H1 (cell line): ENCODE results near the gene KAZALD1. TPM values are rescaled to one million over a fixed set of nuclear protein-coding genes. Genes with fewer than 3 reads are reported as not detected.

Source experiments
- CTCF ChIA-PET: fragments of 300-600 bp; sonication (Branson Sonifier 250); formaldehyde crosslinking; loops from one replicate; lab custom pipeline; 2021; ENCODE audit not compliant: partially characterized antibody; lab: Charles Lee
- POLR2A ChIA-PET: fragments of 300-600 bp; sonication (Branson Sonifier 250); formaldehyde crosslinking; loops from one replicate; lab custom pipeline; 2021; ENCODE audit warnings: inconsistent platforms; ENCODE audit not compliant: partially characterized antibody; lab: Charles Lee
- DNase-seq, 2 experiments: peaks; one replicate each; pipeline versions ENCODE4 v3.0.0 to v3.0.0-alpha.2; 2010 to 2022; ENCODE audit warnings: low spot score in 2 of 2, low read depth in 1 of 2, mixed read lengths in 1 of 2
- FAIRE-seq: peaks from 2 replicates; lab custom pipeline; 2011; peaks lifted over from hg19 to GRCh38; lab: Jason Lieb, UNC
- H2AFZ ChIP-seq: 2 replicates; pipeline ENCODE4 v1.8.1; 2012; ENCODE audit warnings: low read length, inconsistent platforms
- H2AK5ac ChIP-seq: 2 replicates; pipeline ENCODE4 v1.6.1; 2013; ENCODE audit warnings: low read depth, low read length
- H2BK120ac ChIP-seq: replicated peaks from 2 replicates; pipeline ENCODE3; 2013; ENCODE audit warnings: low read depth, low read length, inconsistent platforms
- H2BK12ac ChIP-seq: 2 replicates; pipeline ENCODE4 v1.6.1; 2013; ENCODE audit warnings: low read depth, low read length
- H2BK15ac ChIP-seq: 2 replicates; pipeline ENCODE4 v1.6.1; 2013; ENCODE audit warnings: low read length
- H2BK20ac ChIP-seq: 2 replicates; pipeline ENCODE4 v1.6.1; 2013; ENCODE audit warnings: low read length
- H2BK5ac ChIP-seq: 2 replicates; pipeline ENCODE4 v1.6.1; 2013; ENCODE audit warnings: low read depth, low read length
- H3K14ac ChIP-seq: 2 replicates; pipeline ENCODE4 v1.6.1; 2013; ENCODE audit warnings: inconsistent platforms; ENCODE audit not compliant: insufficient read length
- H3K18ac ChIP-seq: 2 replicates; pipeline ENCODE4 v1.6.1; 2013; ENCODE audit warnings: low read length; ENCODE audit errors: extremely low read depth
- H3K23ac ChIP-seq: 2 replicates; pipeline ENCODE4 v1.6.1; 2013; ENCODE audit warnings: inconsistent platforms; ENCODE audit not compliant: insufficient read length
- H3K23me2 ChIP-seq: 2 replicates; pipeline ENCODE4 v1.6.1; 2013; ENCODE audit warnings: low read depth, low read length
- H3K27ac ChIP-seq: 2 replicates; pipeline ENCODE4 v1.6.1; 2011; ENCODE audit warnings: low read depth, low read length, inconsistent platforms
- H3K27me3 ChIP-seq, 4 experiments: replicated peaks in 1 of 4; 1 replicate in 1 of 4; 2 replicates in 3 of 4; pipeline versions ENCODE4 v1.6.1 to v1.8.1; 2011 to 2013; ENCODE audit warnings: low read length in 3 of 4, mild to moderate bottlenecking in 3 of 4, inconsistent platforms in 2 of 4, mixed read lengths in 2 of 4, moderate library complexity in 1 of 4; ENCODE audit not compliant: control insufficient read depth in 3 of 4, insufficient read depth in 3 of 4; ENCODE audit errors: extremely low read depth in 1 of 4
- H3K36me3 ChIP-seq, 4 experiments: 2 replicates each; pipeline versions ENCODE4 v1.6.1 to v1.8.1; 2011 to 2013; ENCODE audit warnings: mild to moderate bottlenecking in 4 of 4, low read length in 3 of 4, moderate library complexity in 2 of 4, control low read depth in 1 of 4, inconsistent platforms in 1 of 4; ENCODE audit not compliant: insufficient read depth in 4 of 4, control insufficient read depth in 2 of 4
- H3K4ac ChIP-seq: replicated peaks from 2 replicates; pipeline ENCODE3; 2013; ENCODE audit warnings: low read length, low read depth, mixed read lengths, inconsistent platforms; ENCODE audit not compliant: insufficient read length
- H3K4me1 ChIP-seq, 4 experiments: replicated peaks in 1 of 4; 1 replicate in 1 of 4; 2 replicates in 3 of 4; pipeline versions ENCODE4 v1.6.1 to v1.8.1; 2011 to 2013; ENCODE audit warnings: low read length in 3 of 4, inconsistent platforms in 2 of 4, mixed read lengths in 1 of 4; ENCODE audit not compliant: insufficient read depth in 4 of 4, control insufficient read depth in 3 of 4
- H3K4me2 ChIP-seq, 2 experiments: 2 replicates each; pipeline versions ENCODE4 v1.6.1 to v1.8.1; 2011 to 2013; ENCODE audit warnings: low read depth in 2 of 2, low read length in 2 of 2, control low read depth in 1 of 2, inconsistent platforms in 1 of 2, mild to moderate bottlenecking in 1 of 2; ENCODE audit not compliant: insufficient read depth in 1 of 2
- H3K4me3 ChIP-seq, 4 experiments: fragments of 200-600, 300-600 bp in 1 of 4; sonication (generic), shearing (Covaris generic), sonication (Bioruptor Twin) in 1 of 4; 2 replicates each; pipeline versions ENCODE4 v1.5.1 to v1.8.1; 2011 to 2016; ENCODE audit warnings: low read length in 4 of 4, low read depth in 3 of 4, control low read depth in 2 of 4, inconsistent platforms in 2 of 4, mild to moderate bottlenecking in 2 of 4, mixed read lengths in 1 of 4, moderate library complexity in 1 of 4; ENCODE audit not compliant: insufficient read depth in 2 of 4; ENCODE audit errors: extremely low read depth in 1 of 4
- H3K56ac ChIP-seq: replicated peaks from 2 replicates; pipeline ENCODE3; 2013; ENCODE audit warnings: low read depth, mild to moderate bottlenecking, mixed read lengths, low read length, inconsistent platforms; ENCODE audit not compliant: insufficient read length
- H3K79me1 ChIP-seq: 2 replicates; pipeline ENCODE4 v1.6.1; 2013; ENCODE audit warnings: low read depth, low read length, control low read depth
- H3K79me2 ChIP-seq, 2 experiments: 2 replicates each; pipeline versions ENCODE4 v1.6.1 to v1.8.1; 2012 to 2013; ENCODE audit warnings: low read length in 2 of 2, mild to moderate bottlenecking in 2 of 2, inconsistent platforms in 1 of 2; ENCODE audit not compliant: insufficient read depth in 2 of 2, control insufficient read depth in 1 of 2
- H3K9ac ChIP-seq, 4 experiments: replicated peaks in 1 of 4; 1 replicate in 1 of 4; 2 replicates in 3 of 4; pipeline versions ENCODE4 v1.6.1 to v1.8.1; 2011 to 2013; ENCODE audit warnings: low read depth in 3 of 4, low read length in 3 of 4, control low read depth in 2 of 4, mild to moderate bottlenecking in 2 of 4, moderate library complexity in 2 of 4, inconsistent platforms in 1 of 4; ENCODE audit errors: extremely low read depth in 1 of 4
- H3K9me3 ChIP-seq, 2 experiments: 2 replicates each; pipeline versions ENCODE4 v1.6.1 to v1.8.1; 2012 to 2013; ENCODE audit warnings: mild to moderate bottlenecking in 2 of 2, moderate library complexity in 2 of 2, control low read depth in 1 of 2, inconsistent platforms in 1 of 2, low read depth in 1 of 2, low read length in 1 of 2, mixed read lengths in 1 of 2; ENCODE audit not compliant: insufficient read depth in 2 of 2
- H4K20me1 ChIP-seq, 2 experiments: replicated peaks in 1 of 2; 2 replicates each; pipeline versions ENCODE3 to v1.8.1; 2011 to 2013; ENCODE audit warnings: inconsistent platforms in 2 of 2, low read length in 2 of 2, mild to moderate bottlenecking in 1 of 2; ENCODE audit not compliant: insufficient read depth in 2 of 2, control insufficient read depth in 1 of 2
- H4K5ac ChIP-seq: 2 replicates; pipeline ENCODE4 v1.6.1; 2013; ENCODE audit warnings: low read length, low read depth, mixed read lengths, inconsistent platforms; ENCODE audit not compliant: insufficient read length
- H4K8ac ChIP-seq: 2 replicates; pipeline ENCODE4 v1.8.0; 2013; ENCODE audit warnings: mild to moderate bottlenecking, moderate library complexity, low read length, inconsistent platforms; ENCODE audit not compliant: insufficient read depth; ENCODE audit errors: extremely low read depth
- H4K91ac ChIP-seq: replicated peaks from 2 replicates; pipeline ENCODE3; 2013; ENCODE audit warnings: low read length, mixed read lengths, inconsistent platforms; ENCODE audit not compliant: insufficient read length
- EZH2 ChIP-seq: fragments of 200-600 bp; sonication (generic); IDR thresholded peaks from 2 replicates; pipeline ENCODE4 v1.7.1; 2012; ENCODE audit warnings: low read depth, mild to moderate bottlenecking, moderate library complexity, low read length, inconsistent platforms; ENCODE audit not compliant: severe bottlenecking
- TBP ChIP-seq: IDR thresholded peaks from 2 replicates; pipeline ENCODE4 v1.6.1; 2011; ENCODE audit warnings: low read depth, low read length, improper control_type of control experiment
- WGBS, 2 experiments: shearing (Covaris generic) in 1 of 2; methylation state at CpG; one replicate each; pipeline versions ENCODE4 v1.1.6 to v1.1.7; 2013 to 2015; ENCODE audit warnings: low lambda C conversion rate in 2 of 2, mixed read lengths in 2 of 2, inconsistent platforms in 1 of 2, low coverage in 1 of 2, missing lambda C conversion rate in 1 of 2; ENCODE audit not compliant: insufficient replicate concordance in 2 of 2, insufficient coverage in 1 of 2, insufficient read length in 1 of 2; ENCODE audit errors: extremely low coverage in 1 of 2, missing lambda C conversion rate in 1 of 2; 5-methylcytosine and 5-hydroxymethylcytosine counted together
- polyA plus RNA-seq, 7 experiments: library from polyadenylated mRNA; depleted of rRNA in 3 of 7; stranded (reverse) in 5 of 7; unstranded in 2 of 7; fragments of >200 nt in 5 of 7; fragments of 200-250 nt in 2 of 7; gene quantifications; 1 replicate in 5 of 7; 2 replicates in 1 of 7; 4 replicates in 1 of 7; pipeline versions ENCODE4 v1.2.1 to v1.2.3, GENCODE V29; 2011 to 2013; ENCODE audit warnings: missing spikeins in 2 of 7, mixed read lengths in 2 of 7
- total RNA-seq: library from RNA; stranded (reverse); fragmentation: NEBNext Ultra II Directional; extraction: Animal tissue kit (Norgen Biotek cat#: 25700); gene quantifications from 2 replicates; pipeline ENCODE4 v1.2.1, GENCODE V29; 2021

The KAZALD1 gene
- total and polyA plus RNA-seq, 2 of the 8 experiments (the other 6 are each of a cell fraction or from before 2014, with no cell fraction given) = 0.65 to 1.9 TPM

DNA sequence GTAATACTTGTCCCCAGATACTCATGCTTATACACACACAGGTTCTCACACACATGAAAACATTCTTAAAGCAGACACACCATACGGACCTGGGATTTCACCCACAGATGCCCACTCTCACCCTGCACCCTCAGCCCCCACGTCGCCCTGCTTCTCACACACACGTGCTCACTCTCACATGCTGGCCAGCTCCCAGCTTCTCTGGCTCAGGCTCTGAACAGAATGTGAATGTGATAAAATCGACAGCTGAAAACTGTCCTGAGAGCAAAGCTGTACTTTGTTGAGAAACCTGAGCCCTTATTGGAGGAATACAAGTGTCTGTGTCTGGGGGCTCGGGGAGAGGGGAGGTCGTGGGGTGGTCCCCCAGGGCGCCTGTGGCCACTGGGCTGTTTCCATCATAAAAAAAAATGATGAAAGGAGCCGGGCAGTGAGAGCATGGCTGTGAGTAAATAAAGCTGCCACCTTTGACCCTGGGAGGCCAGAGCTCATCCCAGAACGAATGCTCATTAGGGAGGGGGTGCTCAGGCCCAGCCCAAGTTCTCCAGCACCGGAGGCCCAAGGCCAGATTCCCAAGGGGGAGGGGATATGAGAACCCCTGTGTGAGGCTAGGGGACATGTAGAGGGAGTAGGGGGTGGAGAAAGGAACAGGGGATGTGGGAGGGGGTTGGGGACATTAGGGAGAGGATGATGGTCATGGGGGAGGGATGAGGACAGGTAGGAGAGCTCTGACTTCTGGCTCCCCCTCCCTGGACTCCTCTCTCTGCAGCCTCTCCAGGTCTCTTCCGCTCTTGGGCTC is 51.2 kb downstream of the KAZALD1 start:
- Histone ChIP-seq H3K9me3 (no peaks in the 10 kb centered on the region), H2BK120ac (no peak overlapping the region), H2BK20ac (no peak overlapping the region), H3K56ac (no peak overlapping the region), H2BK5ac (no peak overlapping the region), H3K18ac (no peak overlapping the region; the same call in 1 of the 2 replicates), H3K9ac (no peak overlapping the region), H4K20me1 (peaks cover 0 to 1% of the 10 kb centered on the region in 2 experiments), H4K8ac (peak overlapping the region; percentile 82; the same call in 1 of the 2 replicates), H4K5ac (no peak overlapping the region), H2AK5ac (no peak overlapping the region), H3K27me3 (peaks cover 1 to 11% (median 5%) of the 10 kb centered on the region in 4 experiments; a peak in 6 of 7 replicates), H2BK15ac (0 out of 2 replicates have a peak overlapping the region, but pooled peaks have one; percentile 61), H3K79me1 (no peaks in the 10 kb centered on the region), H3K79me2 (no peaks in the 10 kb centered on the region), H3K14ac (no peak overlapping the region), H4K91ac (no peak overlapping the region), H3K36me3 (no peaks in the 10 kb centered on the region), H3K27ac (no peak overlapping the region), H2BK12ac (peak overlapping the region; percentile 71; the same call in 1 of the 2 replicates), H3K23me2 (no peaks in the 10 kb centered on the region), H3K4me3 (no peak overlapping the region), H3K4ac (no peak overlapping the region), H2AFZ (no peak overlapping the region), H3K4me1 (peaks cover 0 to 15% (median 4%) of the 10 kb centered on the region in 4 experiments; a peak in 6 of 7 replicates), H3K23ac (no peak overlapping the region), H3K4me2 (no peak overlapping the region)
- 71% methylated on average over 12 of the region's 12 CpGs; no CpG with 5 or more reads in 1 of the 2 experiments for WGBS, 2 experiments
- DNase-seq (no peak), FAIRE-seq (no peak)
- TF ChIP-seq TBP (no peak), EZH2 (peak; percentile 1)
- ChIA-PET POLR2A (no interaction called here), CTCF (interaction anchor here (0.6 to 4.0 kb wide), 9 partner anchors 10 to 94 kb away, joined by 3 to 25 read pairs (median 4); no protein-coding TSS in a partner anchor)
